Activated CD4-positive, alpha-beta T cell treated with anti-CD3 and anti-CD28 coated beads, Interleukin-2, amount 10 ng/mL, durations not matched to agents 24 days and 14 days (primary cell): ENCODE measurements around the gene PARD3. TPM values are rescaled to one million over a fixed set of nuclear protein-coding genes. Genes with fewer than 3 reads are reported as not detected.
"Not testable (repeated sequence)": the region's sequence is repeated elsewhere in the genome, so short reads cannot be mapped to it uniquely, and the experiment has no call there.

Experiments used
- DNase-seq: peaks from one replicate; pipeline ENCODE4 v3.0.0; 2022
- H3K27ac Mint-ChIP-seq: one replicate; pipeline ENCODE4 v1.8.0; 2022; ENCODE audit warnings: mild to moderate bottlenecking, mixed read lengths
- H3K27me3 Mint-ChIP-seq: one replicate; pipeline ENCODE4 v1.8.0; 2022; ENCODE audit warnings: mixed read lengths
- H3K36me3 Mint-ChIP-seq: one replicate; pipeline ENCODE4 v1.8.0; 2022; ENCODE audit warnings: low read depth, mild to moderate bottlenecking, mixed read lengths
- H3K4me1 Mint-ChIP-seq: one replicate; pipeline ENCODE4 v1.8.0; 2021; ENCODE audit warnings: mixed read lengths
- H3K4me3 Mint-ChIP-seq: one replicate; pipeline ENCODE4 v1.8.0; 2022; ENCODE audit warnings: mild to moderate bottlenecking, moderate library complexity, mixed read lengths
- H3K9me3 Mint-ChIP-seq: one replicate; pipeline ENCODE4 v1.8.0; 2021; ENCODE audit warnings: mixed read lengths
- intact Hi-C: fragments of 100-400 bp; cut with micrococcal nuclease; formaldehyde crosslinking; loops from one replicate; pipeline ENCODE4 v1.15.1; 2023
- total RNA-seq: library from RNA; stranded (reverse); gene quantifications from 2 replicates; pipeline ENCODE4 v1.2.3, GENCODE V29; 2022

The PARD3 gene
- total RNA-seq, 1 donor from 2014 or later: 2.9 TPM

- H3K4me1 Mint-ChIP-seq, intact Hi-C loops: not testable (repeated sequence)
Measured at GRCh38 chr10:34268410-34268809, 546.7 kb downstream of the PARD3 start.

GRCh38 chr10:34262985-34263384 is 552.1 kb downstream of the PARD3 start:
- Mint-ChIP-seq H3K27me3 (no peaks in the 10 kb centered on the region), H3K4me3 (no peak overlapping the region), H3K27ac (no peak overlapping the region), H3K9me3 (peaks cover 4% of the 10 kb centered on the region), H3K36me3 (no peaks in the 10 kb centered on the region), H3K4me1 (no peaks in the 10 kb centered on the region)
- DNase-seq: no peak
- intact Hi-C loops: no loop called here

More at GRCh38 chr10:34268410-34268809, 546.7 kb downstream of the PARD3 start:
- H3K36me3 Mint-ChIP-seq, H3K9me3 Mint-ChIP-seq, H3K27ac Mint-ChIP-seq, DNase-seq, H3K27me3 Mint-ChIP-seq, H3K4me3 Mint-ChIP-seq: not testable (repeated sequence)

DNA sequence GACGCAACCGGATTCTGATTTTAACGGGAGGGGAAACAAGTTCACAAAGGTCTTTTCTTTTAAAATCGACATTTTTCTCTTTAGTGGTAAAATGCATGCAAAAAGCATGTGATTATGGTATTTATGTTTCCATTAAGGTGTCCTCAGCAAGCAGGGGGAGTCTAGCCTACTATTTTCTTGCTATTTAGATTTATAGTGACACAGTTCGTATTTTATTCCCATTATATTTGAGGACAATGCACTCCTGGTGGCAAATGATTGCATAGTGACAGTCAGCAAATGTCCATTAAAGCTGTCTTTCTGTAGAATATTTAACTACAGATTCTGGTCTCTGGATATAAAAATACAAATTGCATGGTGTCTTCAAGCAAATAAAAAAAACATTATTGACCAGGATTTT is 554.2 kb downstream of the PARD3 start:
- no peaks in the 10 kb centered on the region for H3K36me3 Mint-ChIP-seq
- H3K27me3 Mint-ChIP-seq: no peaks in the 10 kb centered on the region
- no peak overlapping the region for H3K4me3 Mint-ChIP-seq
- intact Hi-C loops: no loop called here
- no peak for DNase-seq
- H3K4me1 Mint-ChIP-seq: no peaks in the 10 kb centered on the region
- no peak overlapping the region for H3K27ac Mint-ChIP-seq
- H3K9me3 Mint-ChIP-seq: no peaks in the 10 kb centered on the region

GRCh38 chr10:34256216-34256615 is 558.9 kb downstream of the PARD3 start:
- Mint-ChIP-seq H3K4me3 (no peak overlapping the region), H3K4me1 (no peaks in the 10 kb centered on the region), H3K36me3 (no peaks in the 10 kb centered on the region), H3K27ac (no peak overlapping the region), H3K27me3 (no peaks in the 10 kb centered on the region), H3K9me3 (no peaks in the 10 kb centered on the region)
- DNase-seq: no peak
- intact Hi-C loops: no loop called here

GRCh38 chr10:34255035-34255434 is 560.1 kb downstream of the PARD3 start:
- intact Hi-C loops: no loop called here
- no peak overlapping the region for H3K27ac Mint-ChIP-seq

GRCh38 chr10:34254596-34254995 is 560.5 kb downstream of the PARD3 start:
- DNase-seq: no peak
- no peaks in the 10 kb centered on the region for H3K9me3 Mint-ChIP-seq
- intact Hi-C loops: no loop called here
- no peaks in the 10 kb centered on the region for H3K27me3 Mint-ChIP-seq
- H3K27ac Mint-ChIP-seq: no peak overlapping the region
- no peak overlapping the region for H3K4me3 Mint-ChIP-seq
- no peaks in the 10 kb centered on the region for H3K36me3 Mint-ChIP-seq
- no peaks in the 10 kb centered on the region for H3K4me1 Mint-ChIP-seq

More at GRCh38 chr10:34255035-34255434, 560.1 kb downstream of the PARD3 start:
- Mint-ChIP-seq H3K9me3 (no peaks in the 10 kb centered on the region), H3K36me3 (no peaks in the 10 kb centered on the region), H3K4me3 (no peak overlapping the region), H3K27me3 (no peaks in the 10 kb centered on the region), H3K4me1 (no peaks in the 10 kb centered on the region)
- no peak for DNase-seq

DNA sequence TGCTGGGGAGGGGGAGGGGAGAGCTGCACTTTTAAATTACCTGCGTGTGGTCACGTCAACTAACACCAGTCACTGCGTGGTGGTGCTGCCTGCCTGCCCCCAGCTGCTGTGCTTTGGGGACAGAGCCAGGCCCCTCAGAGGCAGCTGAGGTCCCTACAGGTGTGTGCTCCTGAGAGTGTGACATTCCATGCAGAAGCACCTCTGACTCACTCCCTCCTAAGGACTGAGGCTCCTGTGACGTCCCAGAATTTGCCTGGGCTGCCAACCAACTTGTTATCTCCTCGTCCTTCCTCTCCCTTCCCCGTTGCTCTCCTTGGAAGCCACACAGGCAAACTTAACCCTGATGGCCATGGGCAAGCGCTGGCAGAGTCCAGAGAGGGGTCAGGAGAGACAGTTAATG is 563.0 kb downstream of the PARD3 start:
- DNase-seq: no peak
- H3K9me3 Mint-ChIP-seq: no peaks in the 10 kb centered on the region
- H3K4me3 Mint-ChIP-seq: no peak overlapping the region
- intact Hi-C loops: no loop called here
- H3K27ac Mint-ChIP-seq: no peak overlapping the region
- no peaks in the 10 kb centered on the region for H3K27me3 Mint-ChIP-seq
- H3K36me3 Mint-ChIP-seq: no peaks in the 10 kb centered on the region
- H3K4me1 Mint-ChIP-seq: no peaks in the 10 kb centered on the region

DNA sequence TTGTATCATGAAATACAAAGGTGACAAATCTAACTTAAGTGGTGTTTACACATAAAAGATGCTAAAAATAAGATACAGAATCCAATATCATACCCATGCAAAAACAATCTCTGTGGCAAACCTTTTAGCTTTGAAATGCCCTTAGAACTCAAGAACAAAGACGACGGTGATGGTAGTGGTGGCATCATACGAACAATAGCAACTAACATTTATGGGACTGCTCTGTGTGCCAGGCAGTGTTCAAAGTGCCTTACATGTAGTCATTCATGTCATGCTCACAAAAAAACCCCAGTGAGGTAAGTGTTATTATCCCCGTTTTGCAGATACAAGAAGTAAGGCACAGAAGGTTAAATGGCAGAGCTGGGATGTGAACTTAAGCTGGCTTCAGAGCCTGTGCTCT is 563.9 kb downstream of the PARD3 start:
- Mint-ChIP-seq H3K4me1 (no peaks in the 10 kb centered on the region), H3K4me3 (no peak overlapping the region), H3K27me3 (no peaks in the 10 kb centered on the region), H3K9me3 (no peaks in the 10 kb centered on the region), H3K36me3 (no peaks in the 10 kb centered on the region), H3K27ac (no peak overlapping the region)
- DNase-seq: no peak
- intact Hi-C loops: no loop called here

- Mint-ChIP-seq H3K4me1 (no peaks in the 10 kb centered on the region), H3K27ac (no peak overlapping the region), H3K36me3 (no peaks in the 10 kb centered on the region), H3K4me3 (no peak overlapping the region), H3K27me3 (no peaks in the 10 kb centered on the region), H3K9me3 (no peaks in the 10 kb centered on the region)
- no peak for DNase-seq
- intact Hi-C loops: no loop called here
Measured at GRCh38 chr10:34250722-34251121, 564.4 kb downstream of the PARD3 start.

- Mint-ChIP-seq H3K27ac (no peak overlapping the region), H3K36me3 (no peaks in the 10 kb centered on the region), H3K4me1 (no peaks in the 10 kb centered on the region), H3K9me3 (no peaks in the 10 kb centered on the region), H3K4me3 (no peak overlapping the region), H3K27me3 (no peaks in the 10 kb centered on the region)
- intact Hi-C loops: no loop called here
- DNase-seq: no peak
Measured at GRCh38 chr10:34249634-34250033, 565.5 kb downstream of the PARD3 start.

GRCh38 chr10:34247560-34247959 is 567.5 kb downstream of the PARD3 start:
- H3K9me3 Mint-ChIP-seq: no peaks in the 10 kb centered on the region
- no peaks in the 10 kb centered on the region for H3K36me3 Mint-ChIP-seq
- no peaks in the 10 kb centered on the region for H3K4me1 Mint-ChIP-seq
- H3K27ac Mint-ChIP-seq: no peak overlapping the region
- intact Hi-C loops: no loop called here
- DNase-seq: no peak
- no peaks in the 10 kb centered on the region for H3K27me3 Mint-ChIP-seq
- no peak overlapping the region for H3K4me3 Mint-ChIP-seq

- Mint-ChIP-seq H3K36me3 (no peaks in the 10 kb centered on the region), H3K27me3 (no peaks in the 10 kb centered on the region), H3K4me1 (no peaks in the 10 kb centered on the region), H3K27ac (no peak overlapping the region), H3K4me3 (no peak overlapping the region), H3K9me3 (no peaks in the 10 kb centered on the region)
- no peak for DNase-seq
- intact Hi-C loops: no loop called here
Measured at GRCh38 chr10:34244756-34245484, 570.2 kb downstream of the PARD3 start.

- DNase-seq: no peak
- Mint-ChIP-seq H3K9me3 (no peaks in the 10 kb centered on the region), H3K27ac (no peak overlapping the region), H3K36me3 (no peaks in the 10 kb centered on the region), H3K4me1 (no peaks in the 10 kb centered on the region), H3K4me3 (no peak overlapping the region), H3K27me3 (no peaks in the 10 kb centered on the region)
- intact Hi-C loops: no loop called here
Measured at GRCh38 chr10:34241226-34242000, 573.7 kb downstream of the PARD3 start.

- Mint-ChIP-seq H3K27me3 (peaks cover 5% of the 10 kb centered on the region), H3K9me3 (no peaks in the 10 kb centered on the region), H3K27ac (no peak overlapping the region), H3K4me1 (no peaks in the 10 kb centered on the region), H3K4me3 (no peak overlapping the region), H3K36me3 (no peaks in the 10 kb centered on the region)
- DNase-seq: no peak
- intact Hi-C loops: no loop called here
Measured at GRCh38 chr10:34240039-34240438, 575.1 kb downstream of the PARD3 start.
